Trophoblast cell (in vitro differentiated cells and primary cell): Measurements from ENCODE around the gene DAZAP2.

Experiments
- DNase-seq, 2 donors: peaks; one replicate each; pipeline ENCODE4 v3.0.0-alpha.2; 2016
- H2AFZ ChIP-seq: 2 replicates; pipeline ENCODE4 v1.6.1; 2013; ENCODE audit warnings: low read length, moderate library complexity, mild to moderate bottlenecking; ENCODE audit not compliant: insufficient read depth, poor library complexity
- H2AK5ac ChIP-seq: 2 replicates; pipeline ENCODE4 v1.6.1; 2013; ENCODE audit warnings: mild to moderate bottlenecking, low read length
- H2BK120ac ChIP-seq: 2 replicates; pipeline ENCODE4 v1.6.1; 2013; ENCODE audit warnings: low read length, mild to moderate bottlenecking, moderate library complexity; ENCODE audit not compliant: insufficient read depth, poor library complexity
- H2BK12ac ChIP-seq: 2 replicates; pipeline ENCODE4 v1.6.1; 2013; ENCODE audit warnings: mild to moderate bottlenecking, low read length, moderate library complexity
- H2BK5ac ChIP-seq: 2 replicates; pipeline ENCODE4 v1.6.1; 2013; ENCODE audit warnings: low read length, low read depth, moderate library complexity, mild to moderate bottlenecking; ENCODE audit not compliant: poor library complexity
- H3K14ac ChIP-seq: 2 replicates; pipeline ENCODE4 v1.6.1; 2013; ENCODE audit warnings: mild to moderate bottlenecking, low read length
- H3K18ac ChIP-seq: 2 replicates; pipeline ENCODE4 v1.6.1; 2013; ENCODE audit warnings: mild to moderate bottlenecking, low read length
- H3K23ac ChIP-seq: 2 replicates; pipeline ENCODE4 v1.6.1; 2013; ENCODE audit warnings: low read length
- H3K27ac ChIP-seq: 2 replicates; pipeline ENCODE4 v1.5.1; 2013; ENCODE audit warnings: low read depth, mild to moderate bottlenecking, inconsistent platforms, low read length, moderate library complexity
- H3K27me3 ChIP-seq: 2 replicates; pipeline ENCODE4 v1.6.1; 2013; ENCODE audit warnings: inconsistent platforms, mild to moderate bottlenecking, low read length, moderate library complexity; ENCODE audit not compliant: insufficient read depth
- H3K36me3 ChIP-seq, 2 experiments: 1 replicate in 1 of 2; 2 replicates in 1 of 2; pipeline ENCODE4 v1.6.1; 2013; ENCODE audit warnings: low read length in 2 of 2, mild to moderate bottlenecking in 2 of 2, moderate library complexity in 1 of 2; ENCODE audit not compliant: insufficient read depth in 2 of 2, control insufficient read depth in 1 of 2
- H3K4ac ChIP-seq: 2 replicates; pipeline ENCODE4 v1.6.1; 2013; ENCODE audit warnings: low read depth, mild to moderate bottlenecking, low read length, moderate library complexity
- H3K4me1 ChIP-seq, 2 experiments: 1 replicate in 1 of 2; 2 replicates in 1 of 2; pipeline ENCODE4 v1.6.1; 2013; ENCODE audit warnings: low read length in 2 of 2, mild to moderate bottlenecking in 2 of 2, moderate library complexity in 1 of 2; ENCODE audit not compliant: insufficient read depth in 2 of 2, control insufficient read depth in 1 of 2
- H3K4me2 ChIP-seq: 2 replicates; pipeline ENCODE4 v1.6.1; 2013; ENCODE audit warnings: inconsistent platforms, mild to moderate bottlenecking, low read length, moderate library complexity
- H3K4me3 ChIP-seq: 2 replicates; pipeline ENCODE4 v1.5.1; 2013; ENCODE audit warnings: mild to moderate bottlenecking, low read depth, low read length, inconsistent platforms
- H3K79me1 ChIP-seq: one replicate; pipeline ENCODE4 v1.6.1; 2013; ENCODE audit warnings: low read length
- H3K79me2 ChIP-seq: 2 replicates; pipeline ENCODE4 v1.6.1; 2013; ENCODE audit warnings: low read length, mild to moderate bottlenecking; ENCODE audit not compliant: control insufficient read depth, insufficient read depth, poor library complexity
- H3K9ac ChIP-seq: 2 replicates; pipeline ENCODE4 v1.6.1; 2013; ENCODE audit warnings: mild to moderate bottlenecking, low read length
- H3K9me3 ChIP-seq: 2 replicates; pipeline ENCODE4 v1.6.1; 2013; ENCODE audit warnings: low read depth, mild to moderate bottlenecking, control low read depth, inconsistent platforms, low read length; ENCODE audit not compliant: insufficient read depth
- H4K12ac ChIP-seq: 2 replicates; pipeline ENCODE4 v1.6.1; 2013; ENCODE audit warnings: low read depth, mild to moderate bottlenecking, low read length, moderate library complexity
- H4K8ac ChIP-seq: 2 replicates; pipeline ENCODE4 v1.6.1; 2013; ENCODE audit warnings: low read depth, mild to moderate bottlenecking, low read length, moderate library complexity
- H4K91ac ChIP-seq: one replicate; pipeline ENCODE4 v1.6.1; 2013; ENCODE audit warnings: low read depth, mild to moderate bottlenecking, low read length, moderate library complexity
- WGBS: extraction: QIAGEN DNeasy Blood & Tissue Kit; methylation state at CpG from one replicate; pipeline ENCODE4 v1.1.7; 2013; ENCODE audit warnings: missing lambda C conversion rate; ENCODE audit not compliant: insufficient read length, insufficient coverage; ENCODE audit errors: extremely low coverage; 5-methylcytosine and 5-hydroxymethylcytosine counted together

Gene DAZAP2

GRCh38 chr12:51242876-51243275 lies 4.2 kb downstream of the DAZAP2 start:
- H3K18ac ChIP-seq = no peak overlapping the region
- H3K4ac ChIP-seq = no peak overlapping the region
- peaks cover 5 to 7% of the 10 kb centered on the region in 2 experiments for H3K4me1 ChIP-seq
- H3K27me3 ChIP-seq = no peaks in the 10 kb centered on the region
- H2AK5ac ChIP-seq = no peak overlapping the region
- no peak overlapping the region for H4K8ac ChIP-seq
- peaks cover 17 to 39% of the 10 kb centered on the region in 2 experiments for H3K36me3 ChIP-seq
- DNase-seq = no peak
- no peak overlapping the region for H2BK12ac ChIP-seq
- H2BK5ac ChIP-seq = no peak overlapping the region
- no CpG with 5 or more reads among the region's 7 CpGs for WGBS
- H2AFZ ChIP-seq = no peak overlapping the region
- no peak overlapping the region for H3K4me3 ChIP-seq
- no peak overlapping the region for H3K4me2 ChIP-seq
- no peak overlapping the region for H4K91ac ChIP-seq
- no peak overlapping the region for H3K9ac ChIP-seq
- peaks cover 11% of the 10 kb centered on the region for H3K79me1 ChIP-seq
- H3K14ac ChIP-seq = no peak overlapping the region
- no peak overlapping the region for H3K27ac ChIP-seq
- H3K79me2 ChIP-seq = peaks cover 4% of the 10 kb centered on the region
- H2BK120ac ChIP-seq = no peak overlapping the region
- H3K9me3 ChIP-seq = no peaks in the 10 kb centered on the region
- no peak overlapping the region for H3K23ac ChIP-seq
- no peak overlapping the region for H4K12ac ChIP-seq

- H4K12ac ChIP-seq = no peak overlapping the region
- H3K4me2 ChIP-seq = no peak overlapping the region
- H3K4me1 ChIP-seq = peaks cover 0 to 4% of the 10 kb centered on the region in 2 experiments
- H3K79me1 ChIP-seq = peaks cover under 1% of the 10 kb centered on the region
- H3K4ac ChIP-seq = no peak overlapping the region
- no peak overlapping the region for H4K91ac ChIP-seq
- no peak overlapping the region for H3K14ac ChIP-seq
- H2AK5ac ChIP-seq = no peak overlapping the region
- H3K27ac ChIP-seq = no peak overlapping the region
- WGBS = no CpG with 5 or more reads among the region's 4 CpGs
- H3K27me3 ChIP-seq = no peaks in the 10 kb centered on the region
- no peak overlapping the region for H2AFZ ChIP-seq
- H3K23ac ChIP-seq = no peak overlapping the region
- no peak overlapping the region for H2BK120ac ChIP-seq
- H2BK12ac ChIP-seq = no peak overlapping the region
- H3K79me2 ChIP-seq = no peaks in the 10 kb centered on the region
- H4K8ac ChIP-seq = no peak overlapping the region
- no peak overlapping the region for H3K4me3 ChIP-seq
- no peak overlapping the region for H2BK5ac ChIP-seq
- H3K36me3 ChIP-seq = peaks cover 25 to 42% of the 10 kb centered on the region in 2 experiments
- peak in 1 of 2 donors; percentile 33 for DNase-seq
- H3K9ac ChIP-seq = no peak overlapping the region
- H3K9me3 ChIP-seq = peaks cover 1% of the 10 kb centered on the region
- H3K18ac ChIP-seq = no peak overlapping the region
These were observed 5.6 kb downstream of the DAZAP2 start for GRCh38 chr12:51244269-51244668.

GRCh38 chr12:51245476-51246253 lies 7.0 kb downstream of the DAZAP2 start:
- no peaks in the 10 kb centered on the region for H3K4me1 ChIP-seq
- no CpG with 5 or more reads among the region's 11 CpGs for WGBS
- H3K18ac ChIP-seq = no peak overlapping the region
- no peak overlapping the region for H2BK5ac ChIP-seq
- no peak overlapping the region for H2AK5ac ChIP-seq
- no peak overlapping the region for H3K27ac ChIP-seq
- H2BK12ac ChIP-seq = no peak overlapping the region
- DNase-seq = no peak
- H4K8ac ChIP-seq = no peak overlapping the region
- H3K36me3 ChIP-seq = peaks cover 23 to 40% of the 10 kb centered on the region in 2 experiments
- H2BK120ac ChIP-seq = no peak overlapping the region
- H3K27me3 ChIP-seq = no peaks in the 10 kb centered on the region
- H3K79me2 ChIP-seq = no peaks in the 10 kb centered on the region
- H4K12ac ChIP-seq = no peak overlapping the region
- H3K9me3 ChIP-seq = peaks cover 1% of the 10 kb centered on the region
- no peak overlapping the region for H3K14ac ChIP-seq
- no peak overlapping the region for H3K23ac ChIP-seq
- H3K4ac ChIP-seq = no peak overlapping the region
- H4K91ac ChIP-seq = no peak overlapping the region
- no peak overlapping the region for H3K4me3 ChIP-seq
- H2AFZ ChIP-seq = no peak overlapping the region
- no peak overlapping the region for H3K9ac ChIP-seq
- H3K79me1 ChIP-seq = no peaks in the 10 kb centered on the region
- no peak overlapping the region for H3K4me2 ChIP-seq

- H3K79me2 ChIP-seq = no peaks in the 10 kb centered on the region
- H4K12ac ChIP-seq = no peak overlapping the region
- no peaks in the 10 kb centered on the region for H3K27me3 ChIP-seq
- no peaks in the 10 kb centered on the region for H3K79me1 ChIP-seq
- H2AFZ ChIP-seq = no peak overlapping the region
- H3K27ac ChIP-seq = no peak overlapping the region
- no peak overlapping the region for H3K18ac ChIP-seq
- no peak overlapping the region for H2BK5ac ChIP-seq
- no peak overlapping the region for H2AK5ac ChIP-seq
- H2BK12ac ChIP-seq = no peak overlapping the region
- DNase-seq = peak in 1 of 2 donors; percentile 7
- no peak overlapping the region for H3K23ac ChIP-seq
- H3K9ac ChIP-seq = no peak overlapping the region
- no peak overlapping the region for H3K4me2 ChIP-seq
- no peak overlapping the region for H3K14ac ChIP-seq
- no peak overlapping the region for H4K91ac ChIP-seq
- no peaks in the 10 kb centered on the region for H3K4me1 ChIP-seq
- H3K4me3 ChIP-seq = no peak overlapping the region
- no peak overlapping the region for H4K8ac ChIP-seq
- WGBS = 100% methylated on average over 3 of the region's 7 CpGs
- no peak overlapping the region for H2BK120ac ChIP-seq
- peaks cover 20 to 35% of the 10 kb centered on the region in 2 experiments for H3K36me3 ChIP-seq
- no peak overlapping the region for H3K4ac ChIP-seq
- peaks cover 1% of the 10 kb centered on the region for H3K9me3 ChIP-seq
These were observed 7.7 kb downstream of the DAZAP2 start for GRCh38 chr12:51246254-51246853.
